Measurements from ENCODE around the gene E2F4. TPM values are rescaled to one million over a fixed set of nuclear protein-coding genes. Genes with fewer than 3 reads are reported as not detected.

The E2F4 gene
- total and polyA plus RNA-seq, 2 of the 8 experiments (the other 6 are each of a cell fraction or from before 2014, with no cell fraction given) = 79.9 to 157 TPM

- no peak for TF ChIP-seq CTBP2 (IDR thresholded peaks at IDR 0.05; ENCODE audit: borderline replicate concordance, insufficient read depth, insufficient read length, low read length)
- TF ChIP-seq POLR2A (IDR thresholded peaks at IDR 0.05; ENCODE audit: control extremely low read depth in 1 of 2, low read depth in 2 of 2, low read length in 2 of 2) = peak in 1 of 2 experiments; percentile 51; a peak in 1 of 3 replicates
- peak; percentile 94 for TF ChIP-seq PHF8 (conservative IDR thresholded peaks at IDR 0.05; ENCODE audit: low read depth, low read length)
- TF ChIP-seq SP4 (IDR thresholded peaks at IDR 0.05; ENCODE audit: low read length) = no peak
- TF ChIP-seq RFX5 (IDR thresholded peaks at IDR 0.05; ENCODE audit: borderline replicate concordance, low read depth, low read length) = no peak
- TF ChIP-seq CBX8 (IDR thresholded peaks at IDR 0.05; ENCODE audit: borderline replicate concordance, low read depth, low read length) = no peak
- no peak for TF ChIP-seq NANOG (IDR thresholded peaks at IDR 0.05; ENCODE audit: insufficient read depth, low read depth, low read length, poor library complexity, severe bottlenecking)
- TF ChIP-seq GTF2F1 (IDR thresholded peaks at IDR 0.05; ENCODE audit: borderline replicate concordance, low read depth, low read length) = no peak
- no peak for TF ChIP-seq ZNF274 (IDR thresholded peaks at IDR 0.05; ENCODE audit: borderline replicate concordance, extremely low read depth, low read length)
- 0 out of 2 replicates have a peak, but pooled peaks have one; percentile 36 for TF ChIP-seq TEAD4 (IDR thresholded peaks at IDR 0.05; ENCODE audit: low read depth, low read length)
- no peak for TF ChIP-seq MAFK (IDR thresholded peaks at IDR 0.05; ENCODE audit: low read depth, low read length)
- no peak for TF ChIP-seq CHD1 (IDR thresholded peaks at IDR 0.05; ENCODE audit: low read depth, low read length)
- TF ChIP-seq GABPA (IDR thresholded peaks at IDR 0.05; ENCODE audit: borderline replicate concordance, insufficient read depth, low read length) = peak; percentile 93
- TF ChIP-seq EP300 (IDR thresholded peaks at IDR 0.05; ENCODE audit: borderline replicate concordance in 1 of 2, low read depth in 2 of 2, low read length in 2 of 2) = 0 out of 3 replicates have a peak, but pooled peaks of 1 of the 2 experiments have one; percentile 74
- no peak for TF ChIP-seq SRF (IDR thresholded peaks at IDR 0.05; ENCODE audit: low read depth, low read length)
- no peak for TF ChIP-seq ATF2 (IDR thresholded peaks at IDR 0.05; ENCODE audit: low read length)
- TF ChIP-seq SP2 (IDR thresholded peaks at IDR 0.05; ENCODE audit: low read length) = no peak
- TF ChIP-seq RNF2 (IDR thresholded peaks at IDR 0.05; ENCODE audit: borderline replicate concordance, low read depth, low read length, missing control alignments, poor library complexity, severe bottlenecking) = no peak
- peak; percentile 98 for TF ChIP-seq EGR1 (IDR thresholded peaks at IDR 0.05; ENCODE audit: borderline replicate concordance, low read depth, low read length)
- no peak for TF ChIP-seq TCF12 (IDR thresholded peaks at IDR 0.05; ENCODE audit: low read depth, low read length)
- 0 out of 2 replicates have a peak, but pooled peaks have one; percentile 34 for TF ChIP-seq CHD2 (IDR thresholded peaks at IDR 0.05; ENCODE audit: low read length)
- TF ChIP-seq POU5F1 (IDR thresholded peaks at IDR 0.05; ENCODE audit: low read depth, low read length) = no peak
These were observed at the start of gene E2F4 (continued) for GRCh38 chr16:67191995-67192681.
